CD14-positive monocyte (primary cell): ENCODE results near the gene CCDC142. TPM values are rescaled to one million over a fixed set of nuclear protein-coding genes. Genes with fewer than 3 reads are reported as not detected.

Experiments
- DNase-seq, 3 donors: peaks; one replicate each; pipeline ENCODE4 v3.0.0-alpha.2; 2011 to 2022
- H2AFZ ChIP-seq: 2 replicates; pipeline ENCODE4 v1.6.0; 2012; ENCODE audit warnings: mild to moderate bottlenecking, low read depth, low read length, inconsistent platforms; ENCODE audit not compliant: insufficient read depth, poor library complexity, severe bottlenecking
- H3K27ac ChIP-seq, 2 donors: 1 replicate in 1 of 2; 2 replicates in 1 of 2; pipeline ENCODE4 v1.5.1; 2012 to 2013; ENCODE audit warnings: low read length in 2 of 2, control low read depth in 1 of 2, inconsistent platforms in 1 of 2, low read depth in 1 of 2, mild to moderate bottlenecking in 1 of 2
- H3K27me3 ChIP-seq, 2 donors: one replicate each; pipeline versions ENCODE4 v1.6.0 to v1.6.1; 2011 to 2013; ENCODE audit warnings: low read length in 2 of 2; ENCODE audit not compliant: control insufficient read depth in 2 of 2, insufficient read depth in 2 of 2
- H3K36me3 ChIP-seq, 2 donors: replicated peaks in 1 of 2; 1 replicate in 1 of 2; 2 replicates in 1 of 2; pipeline versions ENCODE4 v1.5.1 to v1.6.1; 2012 to 2013; ENCODE audit warnings: low read length in 2 of 2, control low read depth in 1 of 2, inconsistent platforms in 1 of 2, mild to moderate bottlenecking in 1 of 2; ENCODE audit not compliant: insufficient read depth in 2 of 2, control insufficient read depth in 1 of 2
- H3K4me1 ChIP-seq, 2 donors: 1 replicate in 1 of 2; 2 replicates in 1 of 2; pipeline versions ENCODE4 v1.5.1 to v1.6.1; 2012 to 2013; ENCODE audit warnings: low read length in 2 of 2, control low read depth in 1 of 2, inconsistent platforms in 1 of 2, mild to moderate bottlenecking in 1 of 2, moderate library complexity in 1 of 2; ENCODE audit not compliant: insufficient read depth in 2 of 2, control insufficient read depth in 1 of 2
- H3K4me2 ChIP-seq: replicated peaks from 2 replicates; pipeline ENCODE3; 2012; ENCODE audit warnings: low read length, moderate library complexity, mild to moderate bottlenecking; ENCODE audit not compliant: poor library complexity, severe bottlenecking; ENCODE audit errors: extremely low read depth
- H3K4me3 ChIP-seq, 3 experiments: fragments of 200-600 bp in 1 of 3; sonication (generic) in 1 of 3; replicated peaks in 1 of 3; 1 replicate in 2 of 3; 2 replicates in 1 of 3; pipeline ENCODE4 v1.5.1; 2011 to 2013; ENCODE audit warnings: low read length in 3 of 3, mild to moderate bottlenecking in 3 of 3, control low read depth in 2 of 3, low read depth in 2 of 3, inconsistent platforms in 1 of 3, moderate library complexity in 1 of 3
- H3K79me2 ChIP-seq: 2 replicates; pipeline ENCODE4 v1.6.0; 2012; ENCODE audit warnings: mild to moderate bottlenecking, control low read depth, inconsistent platforms, low read length, moderate library complexity; ENCODE audit not compliant: insufficient read depth
- H3K9ac ChIP-seq: 2 replicates; pipeline ENCODE4 v1.6.0; 2017; ENCODE audit warnings: low read length, mild to moderate bottlenecking; ENCODE audit not compliant: insufficient read depth, poor library complexity, severe bottlenecking
- H3K9me3 ChIP-seq, 2 donors: replicated peaks in 1 of 2; 1 replicate in 1 of 2; 2 replicates in 1 of 2; pipeline versions ENCODE4 v1.5.1 to v1.6.1; 2012 to 2013; ENCODE audit warnings: low read length in 2 of 2, control low read depth in 1 of 2; ENCODE audit not compliant: control insufficient read depth in 1 of 2, insufficient read depth in 1 of 2
- H4K20me1 ChIP-seq: 2 replicates; pipeline ENCODE4 v1.6.0; 2012; ENCODE audit warnings: mild to moderate bottlenecking, low read length, control low read depth, moderate library complexity; ENCODE audit not compliant: insufficient read depth
- H3K27ac Mint-ChIP-seq, 7 donors: one replicate each; pipeline ENCODE4 v1.8.0; 2020; ENCODE audit warnings: mild to moderate bottlenecking in 7 of 7, mixed read lengths in 7 of 7, moderate library complexity in 6 of 7, inconsistent platforms in 2 of 7
- H3K27me3 Mint-ChIP-seq, 3 donors: one replicate each; pipeline ENCODE4 v1.8.0; 2021 to 2022; ENCODE audit warnings: low read depth in 3 of 3, mild to moderate bottlenecking in 3 of 3, mixed read lengths in 3 of 3, moderate library complexity in 3 of 3, inconsistent platforms in 1 of 3
- H3K36me3 Mint-ChIP-seq, 2 donors: one replicate each; pipeline ENCODE4 v1.8.0; 2020; ENCODE audit warnings: mixed read lengths in 2 of 2, inconsistent platforms in 1 of 2, mild to moderate bottlenecking in 1 of 2
- H3K4me1 Mint-ChIP-seq: one replicate; pipeline ENCODE4 v1.8.0; 2020; ENCODE audit warnings: mild to moderate bottlenecking, mixed read lengths
- H3K4me3 Mint-ChIP-seq, 2 donors: one replicate each; pipeline ENCODE4 v1.8.0; 2020; ENCODE audit warnings: mild to moderate bottlenecking in 2 of 2, mixed read lengths in 2 of 2, moderate library complexity in 1 of 2
- H3K9me3 Mint-ChIP-seq, 7 donors: one replicate each; pipeline ENCODE4 v1.8.0; 2020 to 2022; ENCODE audit warnings: mixed read lengths in 7 of 7, mild to moderate bottlenecking in 6 of 7, moderate library complexity in 6 of 7, inconsistent platforms in 2 of 7
- CTCF ChIP-seq: fragments of 200-600 bp; IDR thresholded peaks from one replicate; pipeline ENCODE4 v1.8.0; 2022; ENCODE audit warnings: antibody characterized with exemption, mild to moderate bottlenecking
- WGBS: methylation state at CpG from one replicate; pipeline ENCODE4 v1.1.5; 2013; ENCODE audit warnings: missing lambda C conversion rate; ENCODE audit not compliant: insufficient coverage; 5-methylcytosine and 5-hydroxymethylcytosine counted together
- intact Hi-C, 2 donors: fragments of 100-400 bp; cut with micrococcal nuclease; formaldehyde crosslinking; loops; one replicate each; pipeline versions ENCODE4 v1.15.0 to v1.15.1; 2023
- polyA plus RNA-seq, 3 donors: library from polyadenylated mRNA; depleted of rRNA in 1 of 3; unstranded in 2 of 3; stranded (reverse) in 1 of 3; fragments of 300-500 nt in 2 of 3; fragments of >200 nt in 1 of 3; fragmentation: Illumina TruSeq in 2 of 3; gene quantifications; 1 replicate in 2 of 3; 2 replicates in 1 of 3; pipeline ENCODE4 v1.2.3, GENCODE V29; 2012 to 2021

Gene CCDC142
- polyA plus RNA-seq, 3 donors: 2.2 to 15.8 (median 3.7) TPM

GRCh38 chr2:74458132-74458937 is 24.5 kb downstream of the CCDC142 start, which contains the start of gene WBP1:
Gene WBP1, plus strand, starts transcription at chr2:74458438. Its CDS starts 165 bp downstream, at chr2:74458603.
- no peak for TF ChIP-seq CTCF
- peaks cover 0 to 2% (median 0%) of the 10 kb centered on the region in 3 donors for H3K27me3 Mint-ChIP-seq
- Histone ChIP-seq H3K4me3 (peak within 1 kb of the TSS; percentile 74 to 90 (median 80)), H3K4me2 (peak within 1 kb of the TSS; percentile 100), H3K79me2 (peaks cover 21% of the 10 kb centered on the region), H3K9ac (peak within 1 kb of the TSS; percentile 85), H3K9me3 (no peaks in the 10 kb centered on the region), H3K27me3 (no peaks in the 10 kb centered on the region), H2AFZ (peak within 1 kb of the TSS; percentile 92), H3K27ac (peak within 1 kb of the TSS; percentile 81 to 92), H3K36me3 (peaks cover 19 to 24% of the 10 kb centered on the region in 2 donors), H3K4me1 (peaks cover 35 to 41% of the 10 kb centered on the region in 2 donors), H4K20me1 (no peaks in the 10 kb centered on the region)
- peaks cover 25 to 34% of the 10 kb centered on the region in 2 donors for H3K36me3 Mint-ChIP-seq
- H3K9me3 Mint-ChIP-seq: peaks cover 0 to 2% (median 0%) of the 10 kb centered on the region in 7 donors
- intact Hi-C loops: loop anchor here (5.0 kb wide), 1 partner anchor 69 kb away; the partner anchor contains the start of genes AUP1 (in 2 of the 2), DQX1 (in 2 of the 2) and HTRA2 (in 2 of the 2)
- peak within 1 kb of the TSS; percentile 93 to 94 for H3K4me3 Mint-ChIP-seq
- H3K4me1 Mint-ChIP-seq: peaks cover 46% of the 10 kb centered on the region
- peak; percentile 100 for DNase-seq
- 0% methylated on average over 23 of the region's 38 CpGs for WGBS
- peak within 1 kb of the TSS; percentile 87 to 97 (median 94) for H3K27ac Mint-ChIP-seq

- H3K36me3 ChIP-seq: peaks cover 15 to 17% of the 10 kb centered on the region in 2 donors
- no peaks in the 10 kb centered on the region for H3K27me3 ChIP-seq
- peak overlapping the region; percentile 92 for H2AFZ ChIP-seq
- H3K9me3 ChIP-seq: no peaks in the 10 kb centered on the region
- WGBS: under 1% methylated on average over 39 of the region's 46 CpGs
- H3K4me1 ChIP-seq: peaks cover 35 to 41% of the 10 kb centered on the region in 2 donors
- H3K4me2 ChIP-seq: peak overlapping the region; percentile 100
- Mint-ChIP-seq H3K36me3 (peaks cover 18 to 29% of the 10 kb centered on the region in 2 donors), H3K27ac (peak overlapping the region; percentile 87 to 97 (median 94)), H3K27me3 (peaks cover 0 to 2% (median 0%) of the 10 kb centered on the region in 3 donors), H3K4me3 (peak overlapping the region; percentile 93 to 94), H3K4me1 (peaks cover 43% of the 10 kb centered on the region), H3K9me3 (no peaks in the 10 kb centered on the region)
- H4K20me1 ChIP-seq: no peaks in the 10 kb centered on the region
- H3K27ac ChIP-seq: peak overlapping the region; percentile 81 to 92
- H3K4me3 ChIP-seq: peak overlapping the region; percentile 72 to 90 (median 80)
- no peak for DNase-seq
- H3K9ac ChIP-seq: peak overlapping the region; percentile 85
- H3K79me2 ChIP-seq: peaks cover 21% of the 10 kb centered on the region
- intact Hi-C loops: loop anchor here (5.0 kb wide), 1 partner anchor 70 kb away; the partner anchor contains the start of genes AUP1 (in 2 of the 2), DQX1 (in 2 of the 2) and HTRA2 (in 2 of the 2)
- no peak for TF ChIP-seq CTCF
These were observed 25.2 kb downstream of the CCDC142 start for GRCh38 chr2:74457549-74458131.
